GM23248 (cell line): ENCODE data around the gene SULF2. TPM values are rescaled to one million over a fixed set of nuclear protein-coding genes. Genes with fewer than 3 reads are reported as not detected.

Source experiments
- DNase-seq: peaks from one replicate; pipeline ENCODE4 v3.0.0-alpha.2; 2015
- H2AFZ ChIP-seq: fragments of 200-600 bp; sonication (generic); 2 replicates; pipeline ENCODE4 v1.6.1; 2016; ENCODE audit warnings: antibody characterized with exemption
- H3F3A ChIP-seq: fragments of 200-600 bp; sonication (generic); 2 replicates; pipeline ENCODE4 v1.6.1; 2016; ENCODE audit warnings: mild to moderate bottlenecking, antibody characterized with exemption, mixed run types; ENCODE audit not compliant: insufficient read depth
- H3K27ac ChIP-seq: fragments of 200-600 bp; sonication (generic); 2 replicates; pipeline ENCODE4 v1.5.1; 2016; ENCODE audit warnings: mild to moderate bottlenecking
- H3K27me3 ChIP-seq: fragments of 200-600 bp; sonication (generic); replicated peaks from 2 replicates; pipeline ENCODE4 v1.6.1; 2016; ENCODE audit warnings: mild to moderate bottlenecking; ENCODE audit not compliant: insufficient read depth
- H3K36me3 ChIP-seq: fragments of 200-600 bp; sonication (generic); 2 replicates; pipeline ENCODE4 v1.6.1; 2016; ENCODE audit warnings: low read depth, mild to moderate bottlenecking
- H3K4me1 ChIP-seq: fragments of 200-600 bp; sonication (generic); 2 replicates; pipeline ENCODE4 v1.6.1; 2016; ENCODE audit warnings: mild to moderate bottlenecking; ENCODE audit not compliant: insufficient read depth
- H3K4me2 ChIP-seq: fragments of 200-600 bp; sonication (generic); one replicate; pipeline ENCODE4 v1.6.1; 2016; ENCODE audit warnings: mild to moderate bottlenecking; ENCODE audit not compliant: unreplicated experiment
- H3K4me3 ChIP-seq: fragments of 200-600 bp; sonication (generic); 2 replicates; pipeline ENCODE4 v1.5.1; 2016; ENCODE audit warnings: mild to moderate bottlenecking
- H3K79me2 ChIP-seq: fragments of 200-600 bp; sonication (generic); 2 replicates; pipeline ENCODE4 v1.6.1; 2016; ENCODE audit warnings: mild to moderate bottlenecking; ENCODE audit not compliant: insufficient read depth
- H3K9ac ChIP-seq: fragments of 200-600 bp; sonication (generic); 2 replicates; pipeline ENCODE4 v1.6.1; 2016; ENCODE audit warnings: mild to moderate bottlenecking
- H3K9me2 ChIP-seq: fragments of 200-600 bp; sonication (generic); 2 replicates; pipeline ENCODE4 v1.6.1; 2016; ENCODE audit warnings: mixed run types, mild to moderate bottlenecking, moderate library complexity; ENCODE audit not compliant: insufficient read depth
- H3K9me3 ChIP-seq: fragments of 200-600 bp; sonication (generic); one replicate; pipeline ENCODE4 v1.6.1; 2017; ENCODE audit warnings: low read depth
- H4K20me1 ChIP-seq: fragments of 200-600 bp; sonication (generic); 2 replicates; pipeline ENCODE4 v1.6.0; 2016; ENCODE audit not compliant: insufficient read depth
- EZH2 ChIP-seq: fragments of 200-600 bp; sonication (generic); IDR thresholded peaks from 2 replicates; pipeline ENCODE4 v1.6.1; 2018; ENCODE audit warnings: antibody characterized with exemption, mild to moderate bottlenecking; ENCODE audit not compliant: insufficient read depth, poor library complexity, severe bottlenecking
- EZH2phosphoT487 ChIP-seq: fragments of 200-600 bp; sonication (generic); IDR thresholded peaks from 2 replicates; pipeline ENCODE4 v1.6.1; 2018; ENCODE audit warnings: antibody characterized with exemption, moderate library complexity, mild to moderate bottlenecking, low read depth; ENCODE audit not compliant: insufficient read depth
- WGBS, 2 experiments: methylation state at CpG; one replicate each; pipeline ENCODE4 v1.1.6; 2015 to 2017; ENCODE audit warnings: low lambda C conversion rate in 2 of 2, low coverage in 1 of 2; ENCODE audit errors: missing lambda C conversion rate in 2 of 2; 5-methylcytosine and 5-hydroxymethylcytosine counted together
- in situ Hi-C: fragments of 300-500 bp; cut with MboI; formaldehyde crosslinking; loops from 2 replicates; pipeline ENCODE4 v1.15.0; 2020
- polyA plus RNA-seq: library from polyadenylated mRNA; unstranded; fragments of >200 nt; fragmentation: Nextera tagmentation; extraction: Ambion mirVana; gene quantifications from 2 replicates; pipeline ENCODE4 v1.2.1, GENCODE V29; 2016
- total RNA-seq: library from RNA; depleted of rRNA; stranded (reverse); fragments of >200 nt; shearing (Covaris generic); gene quantifications from 2 replicates; pipeline ENCODE4 v1.2.3, GENCODE V29; 2014

The SULF2 gene
- total and polyA plus RNA-seq, 2 experiments from 2014 or later: 2.0 to 5.6 TPM

- Histone ChIP-seq H3K4me2 (no peak overlapping the region), H3K27me3 (no peaks in the 10 kb centered on the region), H3K79me2 (no peaks in the 10 kb centered on the region), H3F3A (no peaks in the 10 kb centered on the region), H3K36me3 (no peaks in the 10 kb centered on the region), H3K27ac (no peak overlapping the region), H3K4me1 (no peaks in the 10 kb centered on the region), H3K4me3 (no peak overlapping the region), H4K20me1 (no peaks in the 10 kb centered on the region), H2AFZ (no peak overlapping the region), H3K9me3 (no peaks in the 10 kb centered on the region), H3K9ac (no peak overlapping the region), H3K9me2 (no peaks in the 10 kb centered on the region)
- DNase-seq: no peak
- TF ChIP-seq EZH2 (no peak), EZH2phosphoT487 (no peak)
- WGBS, 2 experiments: 76 to 87% methylated on average over 13 to 15 of the region's 15 CpGs
- in situ Hi-C loops: loop anchor here (5.0 to 25.0 kb wide), 2 partner anchors 945 to 1240 kb away; partner anchors contain the start of gene ARFGEF2
Measured at GRCh38 chr20:47672166-47672565, 113.1 kb downstream of the SULF2 start.

GRCh38 chr20:47670913-47671312 is 114.4 kb downstream of the SULF2 start:
- H3K9me2 ChIP-seq: no peaks in the 10 kb centered on the region
- no peak overlapping the region for H2AFZ ChIP-seq
- H3K9me3 ChIP-seq: no peaks in the 10 kb centered on the region
- H3K27ac ChIP-seq: no peak overlapping the region
- no peak for TF ChIP-seq EZH2phosphoT487
- TF ChIP-seq EZH2: no peak
- H3F3A ChIP-seq: no peaks in the 10 kb centered on the region
- no peak overlapping the region for H3K9ac ChIP-seq
- H3K79me2 ChIP-seq: no peaks in the 10 kb centered on the region
- in situ Hi-C loops: loop anchor here (5.0 to 25.0 kb wide), 2 partner anchors 946 to 1241 kb away; partner anchors contain the start of gene ARFGEF2
- no peaks in the 10 kb centered on the region for H3K4me1 ChIP-seq
- 67 to 73% methylated on average over 10 of the region's 10 CpGs for WGBS, 2 experiments
- no peak overlapping the region for H3K4me3 ChIP-seq
- H4K20me1 ChIP-seq: no peaks in the 10 kb centered on the region
- no peaks in the 10 kb centered on the region for H3K36me3 ChIP-seq
- H3K4me2 ChIP-seq: no peak overlapping the region
- no peak for DNase-seq
- no peaks in the 10 kb centered on the region for H3K27me3 ChIP-seq

GRCh38 chr20:47669927-47670890 is 115.1 kb downstream of the SULF2 start:
- no peaks in the 10 kb centered on the region for H4K20me1 ChIP-seq
- no peak overlapping the region for H3K27ac ChIP-seq
- in situ Hi-C loops: loop anchor here (5.0 to 25.0 kb wide), 3 partner anchors 625 to 1242 kb away; partner anchors contain the start of gene ARFGEF2
- no peak overlapping the region for H3K9ac ChIP-seq
- no peaks in the 10 kb centered on the region for H3K4me1 ChIP-seq
- TF ChIP-seq EZH2 (no peak), EZH2phosphoT487 (no peak)
- WGBS, 2 experiments: 78 to 85% methylated on average over 17 to 22 of the region's 22 CpGs
- no peak overlapping the region for H3K4me3 ChIP-seq
- no peaks in the 10 kb centered on the region for H3K9me2 ChIP-seq
- no peaks in the 10 kb centered on the region for H3K36me3 ChIP-seq
- H2AFZ ChIP-seq: no peak overlapping the region
- no peak overlapping the region for H3K4me2 ChIP-seq
- H3K27me3 ChIP-seq: no peaks in the 10 kb centered on the region
- no peak for DNase-seq
- H3K9me3 ChIP-seq: no peaks in the 10 kb centered on the region
- no peaks in the 10 kb centered on the region for H3F3A ChIP-seq
- no peaks in the 10 kb centered on the region for H3K79me2 ChIP-seq

- Histone ChIP-seq H3K4me1 (no peaks in the 10 kb centered on the region), H3K9ac (no peak overlapping the region), H3K4me3 (no peak overlapping the region), H3K9me3 (no peaks in the 10 kb centered on the region), H3K4me2 (no peak overlapping the region), H3K27ac (no peak overlapping the region), H3K36me3 (no peaks in the 10 kb centered on the region), H3K27me3 (no peaks in the 10 kb centered on the region), H3K9me2 (no peaks in the 10 kb centered on the region), H4K20me1 (no peaks in the 10 kb centered on the region), H3K79me2 (no peaks in the 10 kb centered on the region), H2AFZ (no peak overlapping the region), H3F3A (no peaks in the 10 kb centered on the region)
- DNase-seq: no peak
- in situ Hi-C loops: loop anchor here (10.0 to 25.0 kb wide), 2 partner anchors 625 to 1243 kb away; partner anchors contain the start of gene ARFGEF2
- TF ChIP-seq EZH2phosphoT487: no peak
- no peak for TF ChIP-seq EZH2
- 82 to 88% methylated on average over 4 of the region's 4 CpGs for WGBS, 2 experiments
Measured at GRCh38 chr20:47669489-47669888, 115.8 kb downstream of the SULF2 start.
